Measurements from ENCODE around the gene CPTP. TPM values are rescaled to one million over a fixed set of nuclear protein-coding genes. Genes with fewer than 3 reads are reported as not detected.
A peak's percentile ranks its signal among the peaks of the same experiment; 100 is the strongest.

The CPTP gene
- total and polyA plus RNA-seq, 8 donors: 6.6 to 226 (median 22.8) TPM

DNA sequence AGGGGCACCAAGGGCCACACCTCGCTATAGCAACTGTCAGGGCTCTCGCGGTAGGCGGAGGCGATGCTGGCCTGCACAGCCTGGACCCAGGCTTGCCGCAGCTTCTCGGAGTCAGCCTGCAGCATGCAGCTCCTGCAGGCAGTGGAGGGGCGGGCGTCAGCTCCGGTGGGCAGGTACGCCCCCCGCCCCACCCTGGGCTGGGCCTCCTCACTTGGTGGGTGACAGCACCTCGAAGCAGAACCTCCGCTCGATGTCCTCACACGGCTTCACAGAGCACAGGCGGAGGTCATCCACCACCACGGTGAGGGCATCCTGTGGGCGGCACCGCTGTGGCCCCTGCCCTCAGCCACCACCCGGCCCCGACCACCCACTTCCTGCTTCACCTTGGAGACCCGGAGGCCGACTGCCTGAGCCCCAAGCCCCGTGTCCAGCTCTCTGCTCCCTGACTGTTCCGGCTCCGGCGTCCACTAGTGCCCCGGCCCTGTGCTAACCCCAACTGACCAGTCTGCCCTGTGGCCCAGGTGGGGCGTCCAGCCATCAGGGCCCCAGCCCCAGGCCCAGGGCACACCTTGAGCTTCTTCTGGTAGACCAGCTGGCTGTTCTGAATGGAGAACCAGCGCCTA lies 26.7 kb upstream of the CPTP start:
- peaks cover 12 to 76% (median 60%) of the 10 kb centered on the region in 4 donors for H3K36me3 ChIP-seq
- no peaks in the 10 kb centered on the region for H3K27me3 ChIP-seq
- no peak for DNase-seq
- no peaks in the 10 kb centered on the region for H3K9me3 ChIP-seq
- intact Hi-C loops (cut with DNase I; ENCODE audit: low total_unique reads): loop anchor here (10.0 kb wide), 1 partner anchor 173 kb away; no protein-coding TSS in a partner anchor
- 91 to 94% (median 93%) methylated on average over 15 to 31 of the region's 31 CpGs for WGBS, 5 donors
- H3K4me3 ChIP-seq: no peak overlapping the region
- peaks cover 0 to 4% (median 2%) of the 10 kb centered on the region in 4 donors for H3K4me1 ChIP-seq
- H3K27ac ChIP-seq: no peak overlapping the region
- TF ChIP-seq, protein P1, sequence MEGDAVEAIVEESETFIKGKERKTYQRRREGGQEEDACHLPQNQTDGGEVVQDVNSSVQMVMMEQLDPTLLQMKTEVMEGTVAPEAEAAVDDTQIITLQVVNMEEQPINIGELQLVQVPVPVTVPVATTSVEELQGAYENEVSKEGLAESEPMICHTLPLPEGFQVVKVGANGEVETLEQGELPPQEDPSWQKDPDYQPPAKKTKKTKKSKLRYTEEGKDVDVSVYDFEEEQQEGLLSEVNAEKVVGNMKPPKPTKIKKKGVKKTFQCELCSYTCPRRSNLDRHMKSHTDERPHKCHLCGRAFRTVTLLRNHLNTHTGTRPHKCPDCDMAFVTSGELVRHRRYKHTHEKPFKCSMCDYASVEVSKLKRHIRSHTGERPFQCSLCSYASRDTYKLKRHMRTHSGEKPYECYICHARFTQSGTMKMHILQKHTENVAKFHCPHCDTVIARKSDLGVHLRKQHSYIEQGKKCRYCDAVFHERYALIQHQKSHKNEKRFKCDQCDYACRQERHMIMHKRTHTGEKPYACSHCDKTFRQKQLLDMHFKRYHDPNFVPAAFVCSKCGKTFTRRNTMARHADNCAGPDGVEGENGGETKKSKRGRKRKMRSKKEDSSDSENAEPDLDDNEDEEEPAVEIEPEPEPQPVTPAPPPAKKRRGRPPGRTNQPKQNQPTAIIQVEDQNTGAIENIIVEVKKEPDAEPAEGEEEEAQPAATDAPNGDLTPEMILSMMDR (IDR thresholded peaks at IDR 0.05): no peak
- TF ChIP-seq POLR2A (IDR thresholded peaks at IDR 0.05): no peak
- no peak for TF ChIP-seq POLR2AphosphoS5 (IDR thresholded peaks at IDR 0.05)
- TF ChIP-seq EP300 (IDR thresholded peaks at IDR 0.05): no peak

DNA sequence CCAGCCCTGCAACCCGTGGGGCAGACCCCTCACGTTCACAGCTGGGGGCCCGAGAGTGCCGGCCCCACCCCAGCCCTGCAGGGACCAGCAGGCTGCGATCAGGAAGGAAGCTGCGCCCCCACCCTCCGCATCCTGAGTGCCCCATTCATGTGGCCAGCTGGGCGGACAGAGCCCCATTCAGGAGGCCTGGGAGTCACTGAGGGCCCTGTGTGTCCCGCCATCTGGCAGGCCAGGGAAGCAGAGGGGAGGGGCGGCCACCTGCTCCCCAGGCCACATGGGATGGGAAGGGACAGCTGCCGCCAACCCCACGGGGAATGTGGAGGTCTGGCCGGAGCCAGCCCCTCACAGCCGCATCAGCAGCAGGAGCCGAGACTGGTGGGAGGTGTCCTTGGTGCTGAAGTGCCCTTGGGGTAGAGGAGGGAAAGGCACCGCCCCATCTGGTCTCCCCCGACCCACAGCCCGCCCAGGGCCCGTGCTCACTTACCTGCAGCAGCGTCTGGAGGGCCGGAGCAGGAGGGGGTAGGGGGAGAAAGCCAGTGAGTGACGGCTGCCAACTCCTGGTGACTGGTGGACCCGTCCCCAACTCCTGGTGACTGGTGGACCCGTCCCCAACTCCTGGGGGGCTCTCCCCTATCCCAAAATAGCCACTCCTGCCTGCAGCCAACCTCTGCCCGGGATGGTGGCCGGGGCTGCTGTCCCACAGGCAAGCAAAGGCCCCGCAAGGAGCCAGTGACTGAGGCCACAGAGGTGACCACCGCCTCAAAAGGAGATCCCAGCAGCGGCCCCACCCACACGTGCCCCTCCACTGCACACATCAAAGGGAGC lies 25.5 kb upstream of the CPTP start:
- H3K4me3 ChIP-seq: no peak overlapping the region
- intact Hi-C loops (cut with DNase I; ENCODE audit: low total_unique reads): loop anchor here (10.0 kb wide), 1 partner anchor 174 kb away; no protein-coding TSS in a partner anchor
- WGBS, 5 donors: 70 to 89% (median 75%) methylated on average over 15 to 30 of the region's 30 CpGs
- no peaks in the 10 kb centered on the region for H3K9me3 ChIP-seq
- TF ChIP-seq POLR2AphosphoS5 (IDR thresholded peaks at IDR 0.05): no peak
- no peak for TF ChIP-seq POLR2A (IDR thresholded peaks at IDR 0.05)
- TF ChIP-seq, protein P1 (IDR thresholded peaks at IDR 0.05): no peak
- no peak for TF ChIP-seq EP300 (IDR thresholded peaks at IDR 0.05)
- no peaks in the 10 kb centered on the region for H3K27me3 ChIP-seq
- H3K27ac ChIP-seq: no peak overlapping the region
- peak in 1 of 2 donors; percentile 78 for DNase-seq
- H3K4me1 ChIP-seq: peaks cover 3 to 16% (median 13%) of the 10 kb centered on the region in 4 donors
- peaks cover 12 to 65% (median 49%) of the 10 kb centered on the region in 4 donors for H3K36me3 ChIP-seq

DNA sequence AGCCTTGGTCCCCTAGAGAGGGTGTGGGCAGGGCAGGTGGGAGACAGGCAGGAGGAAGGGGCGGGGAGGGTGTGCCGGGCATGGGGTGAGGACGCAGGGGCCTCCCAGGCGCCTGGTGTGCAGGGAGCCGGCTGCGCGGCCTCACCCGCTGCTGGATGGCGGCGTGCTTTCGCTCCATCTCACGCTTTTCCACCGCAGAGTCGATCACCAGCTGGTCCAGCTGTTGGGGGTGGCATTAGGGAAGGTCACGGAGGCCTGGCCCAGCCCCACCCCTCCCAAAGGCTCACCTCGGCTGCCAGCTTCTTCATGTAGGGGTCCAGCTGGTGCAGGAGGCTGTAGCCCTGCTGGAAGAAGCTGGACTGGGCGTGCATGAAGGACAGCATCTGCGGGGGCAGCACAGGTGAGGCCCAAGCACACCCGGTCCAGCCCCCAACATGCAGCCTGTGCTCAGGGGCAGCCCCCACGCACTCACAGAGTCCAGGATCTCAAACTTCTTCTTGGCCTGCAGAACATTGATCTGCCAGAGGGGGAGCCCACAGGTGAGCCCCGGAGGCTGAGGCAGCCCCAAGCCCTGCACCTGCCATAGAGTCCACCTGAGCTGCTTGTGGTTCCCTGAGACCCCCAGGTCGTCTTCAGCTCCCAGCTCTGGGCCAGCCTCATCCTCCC lies 24.8 kb upstream of the CPTP start:
- no peaks in the 10 kb centered on the region for H3K27me3 ChIP-seq
- DNase-seq: no peak
- no peak for TF ChIP-seq EP300 (IDR thresholded peaks at IDR 0.05)
- TF ChIP-seq, protein P1 (IDR thresholded peaks at IDR 0.05): peak in 3 of 7 experiments; percentile 15 to 28 (median 17)
- peaks cover 10 to 23% (median 21%) of the 10 kb centered on the region in 4 donors for H3K4me1 ChIP-seq
- peaks cover 12 to 57% (median 42%) of the 10 kb centered on the region in 4 donors for H3K36me3 ChIP-seq
- 83 to 88% (median 86%) methylated on average over 7 to 22 of the region's 22 CpGs for WGBS, 5 donors
- no peak overlapping the region for H3K4me3 ChIP-seq
- intact Hi-C loops (cut with DNase I; ENCODE audit: low total_unique reads): loop anchor here (10.0 kb wide), 1 partner anchor 175 kb away; no protein-coding TSS in a partner anchor
- no peak overlapping the region for H3K27ac ChIP-seq
- no peaks in the 10 kb centered on the region for H3K9me3 ChIP-seq

DNA sequence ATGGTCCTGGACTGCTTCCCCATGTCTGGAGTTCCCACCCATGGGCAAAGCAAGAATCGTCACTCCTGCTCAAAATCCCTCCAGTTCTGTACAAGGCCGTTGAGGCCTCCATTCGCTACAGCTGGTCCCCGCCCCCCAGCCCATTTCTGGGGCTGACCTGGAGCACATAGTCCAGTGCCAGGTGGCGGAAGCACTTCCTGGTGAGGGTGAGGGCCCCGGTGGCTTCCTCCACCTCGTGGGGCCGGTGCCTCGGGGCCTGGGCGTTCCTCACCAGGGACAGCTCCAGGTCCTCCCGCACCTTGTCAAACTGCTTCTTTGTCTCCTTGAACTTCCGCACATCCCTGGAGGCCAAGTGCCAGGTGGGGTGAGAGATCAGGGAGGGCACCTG lies 24.3 kb upstream of the CPTP start:
- H3K4me3 ChIP-seq: no peak overlapping the region
- H3K4me1 ChIP-seq: peaks cover 16 to 28% (median 26%) of the 10 kb centered on the region in 4 donors
- DNase-seq: no peak
- peaks cover 7 to 52% (median 37%) of the 10 kb centered on the region in 4 donors for H3K36me3 ChIP-seq
- intact Hi-C loops (cut with DNase I; ENCODE audit: low total_unique reads): no loop called here
- TF ChIP-seq POLR2AphosphoS5 (IDR thresholded peaks at IDR 0.05): no peak
- no peak for TF ChIP-seq EP300 (IDR thresholded peaks at IDR 0.05)
- no peak for TF ChIP-seq POLR2A (IDR thresholded peaks at IDR 0.05)
- TF ChIP-seq, protein P1 (IDR thresholded peaks at IDR 0.05): no peak
- 84 to 93% (median 86%) methylated on average over 11 to 12 of the region's 12 CpGs for WGBS, 5 donors
- H3K9me3 ChIP-seq: no peaks in the 10 kb centered on the region
- no peaks in the 10 kb centered on the region for H3K27me3 ChIP-seq
- no peak overlapping the region for H3K27ac ChIP-seq
